NCI-H2107 treated with DMSO at 0.1 percent for 48 hours (cell line): Measurements from ENCODE around the gene RAD17.
"Not testable (repeated sequence)": the region's sequence is repeated elsewhere in the genome, so short reads cannot be mapped to it uniquely, and the experiment has no call there.

ENCODE experiments used
- DNase-seq: peaks from one replicate; lab custom pipeline; 2025; ENCODE audit not compliant: unreplicated experiment; lab: John Stamatoyannopoulos, UW

The RAD17 gene

DNA sequence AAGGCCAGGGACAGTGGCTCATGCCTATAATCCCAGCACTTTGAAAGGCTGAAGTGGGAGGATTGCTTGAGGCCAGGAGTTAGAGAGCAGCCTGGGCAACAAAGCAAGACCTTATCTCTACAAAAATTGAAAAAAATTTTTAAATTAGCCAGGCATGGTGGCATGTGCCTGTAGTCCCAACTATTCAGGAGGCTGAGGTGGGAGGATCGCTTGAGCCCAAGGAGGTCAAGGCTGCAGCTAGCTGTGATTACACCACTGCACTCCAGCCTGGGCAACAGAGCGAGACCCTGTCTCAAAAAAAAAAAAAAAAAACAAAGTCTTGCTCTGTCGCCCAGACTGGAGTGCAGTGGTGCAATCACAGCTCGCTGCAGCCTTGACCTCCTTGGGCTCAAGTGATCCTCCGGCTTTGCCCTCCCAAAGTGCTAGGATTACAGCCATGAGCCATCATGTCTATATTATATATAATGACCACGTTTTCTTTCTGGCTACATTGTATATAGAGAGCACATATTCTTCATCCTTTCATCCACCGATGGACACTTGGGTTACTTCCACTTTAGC lies 85.9 kb downstream of the RAD17 start:
- not testable (repeated sequence) for DNase-seq

DNA sequence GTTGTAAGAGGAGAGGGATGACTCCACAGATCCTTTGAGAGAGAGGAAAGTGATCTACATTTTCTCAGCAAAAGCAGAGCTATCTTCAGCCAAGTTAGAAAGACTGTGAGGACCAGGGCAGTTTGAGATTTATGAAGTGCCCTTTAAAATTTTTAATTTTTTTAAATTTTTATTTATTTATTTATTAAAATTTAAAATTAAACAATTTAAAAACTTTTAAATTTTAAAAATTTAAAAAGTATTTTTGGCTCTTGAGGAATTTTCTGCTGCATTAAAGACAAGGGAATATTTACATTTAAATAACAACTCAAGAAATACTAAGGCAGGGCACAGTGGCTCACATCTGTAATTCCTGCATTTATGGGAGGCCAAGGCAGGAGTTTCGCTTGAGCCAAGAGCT lies 92.6 kb downstream of the RAD17 start:
- no peak for DNase-seq
